Heart left ventricle (tissue), 13 donors: ENCODE results near the gene CBX4.

Source experiments
- POLR2A ChIP-seq, 2 donors: fragments of 450-650 bp; IDR thresholded peaks; one replicate each; pipeline ENCODE4 v1.6.1; 2017; ENCODE audit warnings: antibody characterized with exemption in 2 of 2, mild to moderate bottlenecking in 2 of 2, moderate library complexity in 2 of 2
- TF ChIP-seq, protein P1 (sequence below), 12 donors: fragments of 200-600 bp; sonication (generic) in 4 of 12; IDR thresholded peaks; one replicate each; pipeline versions ENCODE4 v1.5.0 to v1.8.0; 2018 to 2022; ENCODE audit warnings: antibody characterized with exemption in 12 of 12, mild to moderate bottlenecking in 5 of 12
- donor health status: ischemic (EF 13 %, LVEDD 7.1; RV severe dilation, severe dysfunction).
- donor health status: DM: no; HTN: yes; CAD: no.
- donor health status: DM: no; HTN: no; CAD: no.
- donor health status: ischemic (EF 25% LVEDD 6.9; RV normal size, moderate dysfunction).
- donor health status: ischemic (EF 25% LVEDD 5.7; RV mildly dilated, moderate dysfunction).
- donor health status: ischemic (EF 35%, LVEDD 5.7; RV mildly dilated, moderate dysfunction).
- donor health status: nonischemic (EF 11% LVEDD 7.7; RV severe dilation, severe dysfunction).
- donor health status: DM: yes; HTN: yes; CAD: no.
- donor health status: PGD.
- donor health status: ischemic (EF 29% LVEDD 5.4; RV normal size, mild dysfunction).
- donor health status: nonischemic (EF 23%, LVEDD 6.1; RV moderate dilation, normal function).

DNA sequence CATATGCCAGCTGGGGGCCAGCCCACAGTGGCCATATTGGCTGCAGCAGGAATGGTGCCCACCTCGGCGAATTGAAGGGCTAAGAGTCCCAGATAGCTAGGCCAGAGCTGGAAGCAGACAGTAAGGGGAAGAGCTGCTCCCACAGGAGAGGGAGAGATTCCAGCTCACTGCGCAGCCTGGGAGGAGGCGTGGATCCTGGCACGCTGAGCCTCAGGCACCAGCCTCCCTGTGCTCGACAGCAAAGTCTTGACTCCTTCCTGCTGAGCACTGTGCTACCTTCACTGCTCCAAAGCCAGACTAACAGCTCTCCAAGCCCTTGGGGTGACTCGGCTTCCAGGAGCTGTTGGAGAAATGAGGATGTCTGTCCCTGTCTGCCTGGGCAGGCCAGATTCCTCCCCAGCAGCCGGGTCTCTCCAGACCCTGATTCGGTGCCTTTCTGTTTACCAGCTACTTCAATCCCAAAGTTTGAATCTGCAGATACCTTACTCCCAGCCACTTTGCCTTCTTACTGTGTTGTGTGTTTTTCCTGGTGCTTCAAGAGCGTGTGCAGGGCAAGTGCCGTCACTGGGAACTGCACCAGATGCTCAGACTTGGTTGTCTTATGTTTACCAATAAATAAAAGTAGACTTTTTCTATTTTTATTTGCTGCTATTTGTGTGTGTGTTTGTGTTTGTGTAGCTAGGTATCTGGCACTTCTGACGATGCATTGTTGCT lies 52.2 kb downstream of the CBX4 start:
- TF ChIP-seq, protein P1, sequence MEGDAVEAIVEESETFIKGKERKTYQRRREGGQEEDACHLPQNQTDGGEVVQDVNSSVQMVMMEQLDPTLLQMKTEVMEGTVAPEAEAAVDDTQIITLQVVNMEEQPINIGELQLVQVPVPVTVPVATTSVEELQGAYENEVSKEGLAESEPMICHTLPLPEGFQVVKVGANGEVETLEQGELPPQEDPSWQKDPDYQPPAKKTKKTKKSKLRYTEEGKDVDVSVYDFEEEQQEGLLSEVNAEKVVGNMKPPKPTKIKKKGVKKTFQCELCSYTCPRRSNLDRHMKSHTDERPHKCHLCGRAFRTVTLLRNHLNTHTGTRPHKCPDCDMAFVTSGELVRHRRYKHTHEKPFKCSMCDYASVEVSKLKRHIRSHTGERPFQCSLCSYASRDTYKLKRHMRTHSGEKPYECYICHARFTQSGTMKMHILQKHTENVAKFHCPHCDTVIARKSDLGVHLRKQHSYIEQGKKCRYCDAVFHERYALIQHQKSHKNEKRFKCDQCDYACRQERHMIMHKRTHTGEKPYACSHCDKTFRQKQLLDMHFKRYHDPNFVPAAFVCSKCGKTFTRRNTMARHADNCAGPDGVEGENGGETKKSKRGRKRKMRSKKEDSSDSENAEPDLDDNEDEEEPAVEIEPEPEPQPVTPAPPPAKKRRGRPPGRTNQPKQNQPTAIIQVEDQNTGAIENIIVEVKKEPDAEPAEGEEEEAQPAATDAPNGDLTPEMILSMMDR (IDR thresholded peaks at IDR 0.05), result no peak
- TF ChIP-seq POLR2A (IDR thresholded peaks at IDR 0.05), result no peak
